Activated CD8-positive, alpha-beta memory T cell treated with anti-CD3 and anti-CD28 coated beads for 36 hours (primary cell): ENCODE measurements around the gene ALOXE3. TPM values are rescaled to one million over a fixed set of nuclear protein-coding genes. Genes with fewer than 3 reads are reported as not detected.

Experiments
- CTCF ChIA-PET: fragments of 350-600 bp; sonication (Branson Sonifier 250); formaldehyde crosslinking; loops from one replicate; lab custom pipeline; 2021; ENCODE audit warnings: antibody characterized with exemption; lab: Charles Lee
- POLR2A ChIA-PET: fragments of 350-600 bp; sonication (Branson Sonifier 250); formaldehyde crosslinking; loops from one replicate; lab custom pipeline; 2021; ENCODE audit warnings: antibody characterized with exemption; lab: Charles Lee
- total RNA-seq, 2 experiments: library from RNA; stranded (reverse); gene quantifications; one replicate each; pipeline ENCODE4 v1.2.3, GENCODE V29; 2021

The ALOXE3 gene
- total RNA-seq, 2 experiments from 2014 or later, result 0.19 TPM; not detected in 1

- CTCF ChIA-PET, result interaction anchor here (0.8 to 8.3 kb wide), 7 partner anchors 11 to 117 kb away, joined by 3 to 63 read pairs (median 24); partner anchors contain the start of gene ALOXE3
- POLR2A ChIA-PET, result interaction anchor here (1.4 kb wide), 1 partner anchor 9 kb away, joined by 4 read pairs; no protein-coding TSS in a partner anchor
Measured at GRCh38 chr17:8061851-8062250, 56.5 kb downstream of the ALOXE3 start.

GRCh38 chr17:8060274-8060673 is 58.0 kb downstream of the ALOXE3 start:
- ChIA-PET POLR2A (no interaction called here), CTCF (interaction anchor here (0.6 to 8.3 kb wide), 26 partner anchors 9 to 725 kb away, joined by 3 to 63 read pairs (median 3); partner anchors contain the start of genes ALOX12B, ALOXE3 and NAA38)

GRCh38 chr17:8059131-8059530 is 59.2 kb downstream of the ALOXE3 start:
- POLR2A ChIA-PET, result no interaction called here
- CTCF ChIA-PET, result interaction anchor here (0.7 to 8.3 kb wide), 13 partner anchors 12 to 443 kb away, joined by 3 to 63 read pairs (median 4); partner anchors contain the start of genes ALOXE3 and NAA38

GRCh38 chr17:8057691-8058114 is 60.6 kb downstream of the ALOXE3 start:
- CTCF ChIA-PET, result interaction anchor here (0.7 to 8.3 kb wide), 27 partner anchors 10 to 314 kb away, joined by 3 to 39 read pairs (median 5); no protein-coding TSS in a partner anchor
- POLR2A ChIA-PET, result no interaction called here

- ChIA-PET POLR2A (interaction anchor here (0.6 kb wide), 1 partner anchor 442 kb away, joined by 3 read pairs; no protein-coding TSS in a partner anchor), CTCF (interaction anchor here (0.7 to 8.3 kb wide), 24 partner anchors 9 to 313 kb away, joined by 3 to 39 read pairs (median 5); no protein-coding TSS in a partner anchor)
Measured at GRCh38 chr17:8056976-8057625, 61.2 kb downstream of the ALOXE3 start.

- POLR2A ChIA-PET, result interaction anchor here (0.6 kb wide), 2 partner anchors 66 to 510 kb away, joined by 3 to 5 read pairs; no protein-coding TSS in a partner anchor
- CTCF ChIA-PET, result interaction anchor here (1.1 to 8.3 kb wide), 15 partner anchors 9 to 313 kb away, joined by 3 to 39 read pairs (median 8); no protein-coding TSS in a partner anchor
Measured at GRCh38 chr17:8056232-8056975, 61.9 kb downstream of the ALOXE3 start.

- POLR2A ChIA-PET, result interaction anchor here (0.6 kb wide), 2 partner anchors 66 to 509 kb away, joined by 3 to 5 read pairs; no protein-coding TSS in a partner anchor
- CTCF ChIA-PET, result interaction anchor here (1.6 to 4.0 kb wide), 6 partner anchors 18 to 190 kb away, joined by 3 to 19 read pairs (median 8); no protein-coding TSS in a partner anchor
Measured at GRCh38 chr17:8055851-8056231, 62.5 kb downstream of the ALOXE3 start.

- ChIA-PET POLR2A (no interaction called here), CTCF (interaction anchor here (0.5 kb wide), 1 partner anchor 421 kb away, joined by 3 read pairs; no protein-coding TSS in a partner anchor)
Measured at GRCh38 chr17:8053600-8053999, 64.7 kb downstream of the ALOXE3 start.

- POLR2A ChIA-PET, result no interaction called here
- CTCF ChIA-PET, result no interaction called here
Measured at GRCh38 chr17:8052256-8053252, 65.8 kb downstream of the ALOXE3 start.

GRCh38 chr17:8051831-8052230 is 66.5 kb downstream of the ALOXE3 start:
- POLR2A ChIA-PET, result no interaction called here
- CTCF ChIA-PET, result interaction anchor here (1.1 kb wide), 1 partner anchor 9 kb away, joined by 3 read pairs; no protein-coding TSS in a partner anchor

- ChIA-PET POLR2A (interaction anchor here (0.6 kb wide), 1 partner anchor 67 kb away, joined by 3 read pairs; no protein-coding TSS in a partner anchor), CTCF (interaction anchor here (0.7 kb wide), 1 partner anchor 46 kb away, joined by 3 read pairs; no protein-coding TSS in a partner anchor)
Measured at GRCh38 chr17:8048736-8049135, 69.6 kb downstream of the ALOXE3 start.

- ChIA-PET POLR2A (no interaction called here), CTCF (interaction anchor here (1.0 to 1.2 kb wide), 2 partner anchors 9 to 10 kb away, joined by 3 read pairs; no protein-coding TSS in a partner anchor)
Measured at GRCh38 chr17:8048236-8048635, 70.1 kb downstream of the ALOXE3 start.

GRCh38 chr17:8047769-8048110 is 70.6 kb downstream of the ALOXE3 start:
- POLR2A ChIA-PET, result no interaction called here
- CTCF ChIA-PET, result interaction anchor here (1.0 to 1.5 kb wide), 3 partner anchors 9 to 13 kb away, joined by 3 to 7 read pairs (median 3); no protein-coding TSS in a partner anchor

GRCh38 chr17:8046929-8047768 is 71.2 kb downstream of the ALOXE3 start:
- POLR2A ChIA-PET, result no interaction called here
- CTCF ChIA-PET, result interaction anchor here (0.6 to 1.7 kb wide), 7 partner anchors 10 to 224 kb away, joined by 3 to 7 read pairs (median 3); no protein-coding TSS in a partner anchor

GRCh38 chr17:8046306-8046928 is 71.9 kb downstream of the ALOXE3 start:
- ChIA-PET CTCF (interaction anchor here (0.6 to 1.7 kb wide), 6 partner anchors 11 to 224 kb away, joined by 3 to 7 read pairs (median 4); no protein-coding TSS in a partner anchor), POLR2A (no interaction called here)
